HG02884 (cell line): ENCODE data around the gene KRTAP5-8.
"Not testable (repeated sequence)": the region's sequence is repeated elsewhere in the genome, so short reads cannot be mapped to it uniquely, and the experiment has no call there.

Source experiments
- ATAC-seq: cut with Tn5 transposase; IDR thresholded peaks from one replicate; pipeline ENCODE4 v1.9.1; 2021; ENCODE audit warnings: mild to moderate bottlenecking, moderate library complexity; ENCODE audit not compliant: unreplicated experiment

KRTAP5-8 gene

GRCh38 chr11:71542879-71543777, 5.3 kb downstream of the KRTAP5-8 start:
- no peak for ATAC-seq

- no peak for ATAC-seq
Observed at GRCh38 chr11:71543866-71544265, 6.0 kb downstream of the KRTAP5-8 start.

- no peak for ATAC-seq
Observed at GRCh38 chr11:71544525-71545214, 6.8 kb downstream of the KRTAP5-8 start.

GRCh38 chr11:71545405-71545966, 7.7 kb downstream of the KRTAP5-8 start:
- ATAC-seq, result no peak

- no peak for ATAC-seq
Observed at GRCh38 chr11:71548120-71548519, 10.3 kb downstream of the KRTAP5-8 start, which contains the start of gene KRTAP5-9. KRTAP5-9 (plus strand) TSS chr11:71548420; CDS start chr11:71548658, 238 bp downstream.

- no peak for ATAC-seq
Observed at GRCh38 chr11:71548716-71549151, 10.9 kb downstream of the KRTAP5-8 start.

- ATAC-seq, result no peak
Observed at GRCh38 chr11:71551711-71552110, 13.9 kb downstream of the KRTAP5-8 start.

GRCh38 chr11:71554996-71555395, 17.2 kb downstream of the KRTAP5-8 start:
- no peak for ATAC-seq

GRCh38 chr11:71555508-71555907, 17.7 kb downstream of the KRTAP5-8 start:
- ATAC-seq, result no peak

- ATAC-seq, result no peak
Observed at GRCh38 chr11:71556018-71556417, 18.2 kb downstream of the KRTAP5-8 start.

- ATAC-seq, result no peak
Observed at GRCh38 chr11:71557257-71557656, 19.4 kb downstream of the KRTAP5-8 start.

GRCh38 chr11:71558996-71559395, 21.2 kb downstream of the KRTAP5-8 start:
- ATAC-seq, result no peak

- no peak for ATAC-seq
Observed at GRCh38 chr11:71562120-71562519, 24.3 kb downstream of the KRTAP5-8 start.

GRCh38 chr11:71563406-71563805, 25.6 kb downstream of the KRTAP5-8 start:
- ATAC-seq, result no peak

- no peak for ATAC-seq
Observed at GRCh38 chr11:71564430-71564829, 26.6 kb downstream of the KRTAP5-8 start.

- no peak for ATAC-seq
Observed at GRCh38 chr11:71565263-71565662, 27.4 kb downstream of the KRTAP5-8 start, which contains the start of gene KRTAP5-10. KRTAP5-10 (plus strand) TSS chr11:71565563; CDS start chr11:71565588, 25 bp downstream.

GRCh38 chr11:71566081-71566620, 28.3 kb downstream of the KRTAP5-8 start:
- ATAC-seq, result no peak

GRCh38 chr11:71566626-71567599, 29.1 kb downstream of the KRTAP5-8 start:
- not testable (repeated sequence) for ATAC-seq

GRCh38 chr11:71567633-71568032, 29.8 kb downstream of the KRTAP5-8 start:
- not testable (repeated sequence) for ATAC-seq
